Right atrium auricular region (tissue), 2 donors: Measurements from ENCODE around the gene ULBP3. TPM values are rescaled to one million over a fixed set of nuclear protein-coding genes. Genes with fewer than 3 reads are reported as not detected.
A peak's percentile ranks its signal among the peaks of the same experiment; 100 is the strongest.
"Not testable (repeated sequence)": the region's sequence is repeated elsewhere in the genome, so short reads cannot be mapped to it uniquely, and the experiment has no call there.

Experiments
- DNase-seq: peaks from one replicate; pipeline ENCODE4 v3.0.0-alpha.2; 2019; ENCODE audit warnings: low spot score
- H3K27ac ChIP-seq, 2 donors: fragments of 200-600 bp; sonication (generic); 1 replicate in 1 of 2; 2 replicates in 1 of 2; pipeline ENCODE4 v1.5.1; 2016 to 2019
- H3K27me3 ChIP-seq, 2 donors: fragments of 200-600 bp; sonication (generic); one replicate each; pipeline versions ENCODE4 v1.5.1 to v1.6.0; 2017 to 2019
- H3K36me3 ChIP-seq: fragments of 200-600 bp; sonication (generic); one replicate; pipeline ENCODE4 v1.5.1; 2016
- H3K4me1 ChIP-seq, 2 donors: fragments of 200-600 bp; sonication (generic); one replicate each; pipeline versions ENCODE4 v1.5.1 to v1.6.0; 2017 to 2019
- H3K4me3 ChIP-seq, 2 donors: fragments of 200-600 bp; sonication (generic); 1 replicate in 1 of 2; 2 replicates in 1 of 2; pipeline ENCODE4 v1.5.1; 2017 to 2019; ENCODE audit warnings: mild to moderate bottlenecking in 1 of 2, moderate library complexity in 1 of 2
- H3K9me3 ChIP-seq, 2 donors: fragments of 200-600 bp; sonication (generic); one replicate each; pipeline ENCODE4 v1.5.1; 2019
- CTCF ChIP-seq, 2 donors: fragments of 200-600 bp; sonication (generic); IDR thresholded peaks; one replicate each; pipeline ENCODE4 v1.5.1; 2019; ENCODE audit warnings: antibody characterized with exemption in 2 of 2
- total RNA-seq, 2 donors: library from RNA; depleted of rRNA; stranded (reverse); fragments of >200 nt; gene quantifications; one replicate each; pipeline ENCODE4 v1.1.0, GENCODE V29; 2016

The ULBP3 gene
- total RNA-seq, 2 donors from 2014 or later, result 1.4 to 2.0 TPM

GRCh38 chr6:150026976-150027805, 41.7 kb downstream of the ULBP3 start:
- TF ChIP-seq CTCF (IDR thresholded peaks at IDR 0.05), result no peak
- Histone ChIP-seq H3K27me3 (peaks cover 0 to 3% of the 10 kb centered on the region in 2 donors), H3K4me3 (no peak overlapping the region), H3K9me3 (no peaks in the 10 kb centered on the region), H3K27ac (no peak overlapping the region), H3K4me1 (peaks cover 0 to 14% of the 10 kb centered on the region in 2 donors), H3K36me3 (no peaks in the 10 kb centered on the region)
- DNase-seq, result no peak

DNA sequence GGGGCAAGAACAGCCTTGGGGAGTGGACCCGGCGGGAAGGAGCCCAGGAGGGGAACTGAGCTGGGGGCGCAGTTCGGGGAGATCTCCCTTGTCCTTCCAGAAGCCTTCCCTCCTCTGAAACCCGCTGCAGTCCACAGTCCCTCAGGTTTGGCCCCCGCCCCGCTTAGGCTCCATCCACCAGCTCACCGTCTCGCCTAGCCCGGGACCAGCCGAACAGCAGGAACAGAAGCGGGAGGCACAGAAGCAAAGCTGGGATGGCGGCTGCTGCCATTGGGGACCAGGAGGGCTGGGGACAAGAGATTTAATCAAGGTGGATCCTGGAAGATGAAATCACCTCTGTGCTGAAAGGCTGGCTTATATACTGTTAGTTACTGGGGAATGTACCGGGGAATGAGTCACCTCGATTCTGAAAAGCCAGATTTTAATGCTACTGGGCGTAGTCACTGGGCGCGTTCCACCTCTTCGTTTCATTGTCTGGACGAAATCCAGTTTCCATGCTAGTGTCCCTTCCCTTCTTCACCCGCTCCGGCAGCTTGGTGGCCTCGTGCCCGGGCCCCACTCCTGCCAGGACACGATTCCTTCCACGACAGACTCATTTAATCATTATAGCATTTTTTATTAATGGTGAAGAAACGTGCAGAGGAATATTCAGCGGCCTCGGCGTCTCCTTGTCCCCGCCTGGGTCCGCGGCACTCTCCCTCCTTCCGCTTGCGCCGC, 43.6 kb downstream of the ULBP3 start, which contains the start of gene RAET1L:
Gene RAET1L (minus strand): TSS at position 332 of the 717 bp plus-strand sequence. CDS start 61 bp downstream, at position 271.
- Histone ChIP-seq H3K4me3 (peak within 1 kb of the TSS; percentile 17 to 33), H3K27ac (no peak within 1 kb of the TSS), H3K9me3 (no peaks in the 10 kb centered on the region), H3K4me1 (peaks cover 0 to 14% of the 10 kb centered on the region in 2 donors), H3K27me3 (peaks cover 0 to 3% of the 10 kb centered on the region in 2 donors), H3K36me3 (no peaks in the 10 kb centered on the region)
- no peak for TF ChIP-seq CTCF (IDR thresholded peaks at IDR 0.05)
- peak; percentile 66 for DNase-seq

- no peak for DNase-seq
- H3K9me3 ChIP-seq, result no peaks in the 10 kb centered on the region
- peaks cover 0 to 14% of the 10 kb centered on the region in 2 donors for H3K4me1 ChIP-seq
- H3K4me3 ChIP-seq, result no peak overlapping the region
- peaks cover 0 to 3% of the 10 kb centered on the region in 2 donors for H3K27me3 ChIP-seq
- no peak for TF ChIP-seq CTCF (IDR thresholded peaks at IDR 0.05)
- no peak overlapping the region for H3K27ac ChIP-seq
- no peaks in the 10 kb centered on the region for H3K36me3 ChIP-seq
Measured at GRCh38 chr6:150024646-150025155, 44.2 kb downstream of the ULBP3 start.

DNA sequence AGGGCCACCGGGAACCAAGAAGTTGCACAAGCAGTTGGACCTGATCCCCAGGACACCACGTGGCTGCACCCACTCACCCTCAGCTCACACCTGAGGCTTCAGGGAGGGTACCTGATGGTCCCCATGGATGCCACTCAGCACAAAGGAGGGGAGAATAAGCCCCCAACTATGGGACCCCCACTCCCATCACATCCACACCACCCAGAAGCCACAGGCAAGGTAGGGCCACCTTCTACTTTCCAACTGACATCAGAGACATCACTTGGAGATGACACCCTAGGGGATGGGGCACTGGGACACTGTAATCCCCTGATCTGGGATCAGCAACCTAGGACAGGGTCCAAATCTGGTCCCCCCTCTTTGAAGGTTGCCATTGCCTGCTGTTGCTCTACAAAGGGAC, 44.9 kb downstream of the ULBP3 start:
- not testable (repeated sequence) for DNase-seq, H3K36me3 ChIP-seq, H3K27ac ChIP-seq, H3K9me3 ChIP-seq, H3K4me3 ChIP-seq, H3K27me3 ChIP-seq
- H3K4me1 ChIP-seq, result peaks cover 0 to 14% of the 10 kb centered on the region in 2 donors

DNA sequence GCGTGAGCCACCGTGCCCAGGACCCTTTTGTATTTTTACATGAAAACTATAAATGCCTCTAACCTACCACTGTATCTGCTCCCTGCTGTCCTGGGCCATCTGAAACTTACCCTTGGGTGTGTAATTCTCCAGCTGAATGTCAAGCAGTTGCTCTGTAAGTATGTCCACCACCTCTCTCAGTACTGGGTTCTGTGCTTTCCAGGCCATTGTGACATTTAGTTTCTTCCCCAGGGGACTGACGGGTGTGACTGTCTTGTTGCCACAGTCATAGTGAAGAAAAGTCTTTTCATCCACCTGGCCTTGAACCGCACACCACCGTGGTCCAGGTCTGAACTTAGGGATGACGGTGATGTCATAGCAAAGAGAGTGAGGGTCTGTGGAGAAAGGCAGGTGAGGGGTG, 47.1 kb downstream of the ULBP3 start:
- not testable (repeated sequence) for H3K27me3 ChIP-seq

GRCh38 chr6:150018846-150019580, 49.9 kb downstream of the ULBP3 start:
- Histone ChIP-seq H3K27ac (no peak overlapping the region), H3K27me3 (peaks cover 9 to 21% of the 10 kb centered on the region in 2 donors), H3K4me3 (no peak overlapping the region), H3K9me3 (no peaks in the 10 kb centered on the region), H3K4me1 (peaks cover 0 to 10% of the 10 kb centered on the region in 2 donors), H3K36me3 (no peaks in the 10 kb centered on the region)
- DNase-seq, result no peak
- no peak for TF ChIP-seq CTCF (IDR thresholded peaks at IDR 0.05)

More for the DNA sequence above, 47.1 kb downstream of the ULBP3 start:
- not testable (repeated sequence) for DNase-seq, H3K9me3 ChIP-seq, H3K4me3 ChIP-seq, H3K27ac ChIP-seq, H3K36me3 ChIP-seq
- H3K4me1 ChIP-seq, result peaks cover 0 to 14% of the 10 kb centered on the region in 2 donors
